Caco-2 (cell line): Measurements from ENCODE around the gene MYO7A. TPM values are rescaled to one million over a fixed set of nuclear protein-coding genes. Genes with fewer than 3 reads are reported as not detected.

Experiments
- BruUV-seq: library from RNA; stranded (reverse); fragments of 400-500 nt; replicated peaks from 2 replicates; lab custom pipeline; 2021; lab: Mats Ljungman, UMichigan
- CTCF ChIA-PET: fragments of 300-600 bp; sonication (Branson Sonifier 250); formaldehyde crosslinking; loops from one replicate; lab custom pipeline; 2022; ENCODE audit warnings: antibody characterized with exemption; lab: Charles Lee
- POLR2A ChIA-PET: fragments of 300-600 bp; sonication (Branson Sonifier 250); formaldehyde crosslinking; loops from one replicate; lab custom pipeline; 2022; ENCODE audit warnings: antibody characterized with exemption; lab: Charles Lee
- DNase-seq, 2 experiments: peaks; one replicate each; pipeline versions ENCODE4 v3.0.0 to v3.0.0-alpha.2; 2020 to 2022
- H3K27me3 ChIP-seq: replicated peaks from 2 replicates; pipeline ENCODE4 v1.6.0; 2011; ENCODE audit warnings: low read length; ENCODE audit not compliant: control insufficient read depth, insufficient read depth
- H3K36me3 ChIP-seq: 2 replicates; pipeline ENCODE4 v1.5.1; 2011; ENCODE audit warnings: low read length; ENCODE audit not compliant: control insufficient read depth, insufficient read depth
- H3K4me1 ChIP-seq: fragments of 250-450 bp; sonication (Bioruptor Pico); 2 replicates; pipeline ENCODE4 v1.5.1; 2020; ENCODE audit warnings: mild to moderate bottlenecking
- H3K4me3 ChIP-seq: 2 replicates; pipeline ENCODE4 v1.5.1; 2011; ENCODE audit warnings: low read depth, mild to moderate bottlenecking, control low read depth, low read length
- H3K9me3 ChIP-seq: fragments of 250-450 bp; sonication (Bioruptor Pico); 2 replicates; pipeline ENCODE4 v1.5.1; 2020; ENCODE audit warnings: mild to moderate bottlenecking, moderate library complexity
- H3K27ac Mint-ChIP-seq: one replicate; pipeline ENCODE4 v1.8.0; 2022; ENCODE audit warnings: mixed read lengths; ENCODE audit not compliant: unreplicated experiment
- H3K27me3 Mint-ChIP-seq: one replicate; pipeline ENCODE4 v1.8.0; 2022; ENCODE audit warnings: mixed read lengths; ENCODE audit not compliant: insufficient read depth, unreplicated experiment
- H3K36me3 Mint-ChIP-seq: one replicate; pipeline ENCODE4 v1.8.0; 2022; ENCODE audit warnings: mild to moderate bottlenecking, mixed read lengths; ENCODE audit not compliant: insufficient read depth, unreplicated experiment
- H3K4me1 Mint-ChIP-seq: one replicate; pipeline ENCODE4 v1.8.0; 2022; ENCODE audit warnings: low read depth, mixed read lengths; ENCODE audit not compliant: unreplicated experiment
- H3K4me3 Mint-ChIP-seq: one replicate; pipeline ENCODE4 v1.8.0; 2022; ENCODE audit warnings: mild to moderate bottlenecking, moderate library complexity, mixed read lengths; ENCODE audit not compliant: unreplicated experiment
- H3K9me3 Mint-ChIP-seq: one replicate; pipeline ENCODE4 v1.8.0; 2022; ENCODE audit warnings: mixed read lengths; ENCODE audit not compliant: unreplicated experiment
- intact Hi-C: fragments of 100-400 bp; cut with micrococcal nuclease; formaldehyde crosslinking; loops from one replicate; pipeline ENCODE4 v1.10.0; 2022; ENCODE audit not compliant: unreplicated experiment
- total RNA-seq: library from RNA; stranded (reverse); gene quantifications from 2 replicates; pipeline ENCODE4 v1.2.3, GENCODE V29; 2022
- TF ChIP-seq, protein P1 (sequence below), 2 experiments: fragments of 200-600 bp in 1 of 2; IDR thresholded peaks; 1 replicate in 1 of 2; 2 replicates in 1 of 2; pipeline versions ENCODE4 v1.5.1 to v1.8.0; 2011 to 2022; ENCODE audit warnings: antibody characterized with exemption in 1 of 2, control low read depth in 1 of 2, inconsistent platforms in 1 of 2, low read depth in 1 of 2, low read length in 1 of 2, mild to moderate bottlenecking in 1 of 2, moderate library complexity in 1 of 2; ENCODE audit not compliant: insufficient read depth in 1 of 2, severe bottlenecking in 1 of 2, unreplicated experiment in 1 of 2

The MYO7A gene
- total RNA-seq, 1 experiment from 2014 or later: 8.9 TPM

DNA sequence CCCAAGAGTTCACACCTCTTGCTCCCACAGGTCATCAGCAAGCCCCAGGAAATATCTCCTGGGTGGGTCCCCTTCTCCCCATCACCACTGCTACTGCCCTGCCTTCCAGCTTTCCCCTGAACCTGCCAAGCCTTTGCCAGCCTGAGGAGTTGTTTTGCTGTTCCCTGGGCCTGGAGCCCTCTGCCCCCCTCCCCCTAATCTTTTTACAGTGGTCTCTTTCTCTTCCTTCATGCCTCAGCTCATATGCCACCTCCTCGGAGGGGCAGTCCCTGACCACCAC lies 18.9 kb downstream of the MYO7A start:
- peaks cover 30% of the 10 kb centered on the region for H3K4me1 ChIP-seq
- no peak for DNase-seq
- intact Hi-C loops: no loop called here
- Mint-ChIP-seq H3K9me3 (no peaks in the 10 kb centered on the region), H3K36me3 (no peaks in the 10 kb centered on the region), H3K4me1 (peaks cover 28% of the 10 kb centered on the region), H3K27me3 (no peaks in the 10 kb centered on the region), H3K27ac (no peak overlapping the region), H3K4me3 (no peak overlapping the region)
- TF ChIP-seq, protein P1, sequence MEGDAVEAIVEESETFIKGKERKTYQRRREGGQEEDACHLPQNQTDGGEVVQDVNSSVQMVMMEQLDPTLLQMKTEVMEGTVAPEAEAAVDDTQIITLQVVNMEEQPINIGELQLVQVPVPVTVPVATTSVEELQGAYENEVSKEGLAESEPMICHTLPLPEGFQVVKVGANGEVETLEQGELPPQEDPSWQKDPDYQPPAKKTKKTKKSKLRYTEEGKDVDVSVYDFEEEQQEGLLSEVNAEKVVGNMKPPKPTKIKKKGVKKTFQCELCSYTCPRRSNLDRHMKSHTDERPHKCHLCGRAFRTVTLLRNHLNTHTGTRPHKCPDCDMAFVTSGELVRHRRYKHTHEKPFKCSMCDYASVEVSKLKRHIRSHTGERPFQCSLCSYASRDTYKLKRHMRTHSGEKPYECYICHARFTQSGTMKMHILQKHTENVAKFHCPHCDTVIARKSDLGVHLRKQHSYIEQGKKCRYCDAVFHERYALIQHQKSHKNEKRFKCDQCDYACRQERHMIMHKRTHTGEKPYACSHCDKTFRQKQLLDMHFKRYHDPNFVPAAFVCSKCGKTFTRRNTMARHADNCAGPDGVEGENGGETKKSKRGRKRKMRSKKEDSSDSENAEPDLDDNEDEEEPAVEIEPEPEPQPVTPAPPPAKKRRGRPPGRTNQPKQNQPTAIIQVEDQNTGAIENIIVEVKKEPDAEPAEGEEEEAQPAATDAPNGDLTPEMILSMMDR (IDR thresholded peaks at IDR 0.05; ENCODE audit: insufficient read depth in 1 of 2, low read depth in 1 of 2, low read length in 1 of 2, severe bottlenecking in 1 of 2, unreplicated experiment in 1 of 2): no peak
- BruUV-seq: no TSS peak
- no peaks in the 10 kb centered on the region for H3K36me3 ChIP-seq
- POLR2A ChIA-PET: no interaction called here
- CTCF ChIA-PET: interaction anchor here (0.6 to 1.2 kb wide), 6 partner anchors 18 to 425 kb away, joined by 3 to 4 read pairs (median 4); partner anchors contain the start of gene MYO7A
- no peaks in the 10 kb centered on the region for H3K9me3 ChIP-seq
- H3K27me3 ChIP-seq: no peaks in the 10 kb centered on the region
- H3K4me3 ChIP-seq: no peak overlapping the region

DNA sequence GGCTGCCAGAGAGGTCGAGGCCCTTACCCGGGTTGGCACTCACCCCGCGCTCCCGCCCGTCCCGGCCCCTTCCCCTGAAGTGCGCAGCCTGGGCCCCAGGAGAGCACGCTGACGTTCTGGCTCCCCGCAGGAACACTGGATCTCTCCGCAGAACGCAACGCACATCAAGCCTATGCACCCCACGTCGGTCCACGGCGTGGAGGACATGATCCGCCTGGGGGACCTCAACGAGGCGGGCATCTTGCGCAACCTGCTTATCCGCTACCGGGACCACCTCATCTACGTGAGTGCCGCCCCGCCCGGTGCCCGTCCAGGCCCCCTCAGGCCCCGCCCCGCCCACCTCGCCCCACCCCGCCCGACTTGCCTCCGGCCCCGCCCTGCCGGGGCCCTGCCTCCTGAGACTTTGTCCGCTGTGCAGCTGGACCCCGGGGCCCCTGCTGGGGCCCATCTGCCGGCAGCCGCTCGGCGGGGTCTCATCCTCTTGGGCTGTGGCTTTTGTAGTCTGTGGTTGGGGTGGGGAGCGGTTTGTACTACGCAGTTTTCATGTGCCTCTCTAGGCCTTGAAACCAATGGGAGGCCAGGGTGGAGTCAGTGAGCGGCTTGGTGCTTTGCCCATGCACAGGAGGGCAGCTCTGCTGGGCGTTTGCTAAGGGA lies 19.7 kb downstream of the MYO7A start:
- CTCF ChIA-PET: interaction anchor here (0.6 to 0.8 kb wide), 3 partner anchors 48 to 1349 kb away, joined by 3 to 4 read pairs (median 3); no protein-coding TSS in a partner anchor
- TF ChIP-seq, protein P1 (IDR thresholded peaks at IDR 0.05; ENCODE audit: insufficient read depth in 1 of 2, low read depth in 1 of 2, low read length in 1 of 2, severe bottlenecking in 1 of 2, unreplicated experiment in 1 of 2): no peak
- no peak overlapping the region for H3K4me3 ChIP-seq
- intact Hi-C loops: no loop called here
- no peaks in the 10 kb centered on the region for H3K36me3 ChIP-seq
- no peaks in the 10 kb centered on the region for H3K27me3 ChIP-seq
- BruUV-seq: no TSS peak
- no peaks in the 10 kb centered on the region for H3K9me3 ChIP-seq
- Mint-ChIP-seq H3K4me1 (peaks cover 30% of the 10 kb centered on the region), H3K9me3 (no peaks in the 10 kb centered on the region), H3K27ac (no peak overlapping the region), H3K4me3 (peak overlapping the region; percentile 23), H3K27me3 (no peaks in the 10 kb centered on the region), H3K36me3 (no peaks in the 10 kb centered on the region)
- POLR2A ChIA-PET: no interaction called here
- peaks cover 32% of the 10 kb centered on the region for H3K4me1 ChIP-seq
- no peak for DNase-seq

DNA sequence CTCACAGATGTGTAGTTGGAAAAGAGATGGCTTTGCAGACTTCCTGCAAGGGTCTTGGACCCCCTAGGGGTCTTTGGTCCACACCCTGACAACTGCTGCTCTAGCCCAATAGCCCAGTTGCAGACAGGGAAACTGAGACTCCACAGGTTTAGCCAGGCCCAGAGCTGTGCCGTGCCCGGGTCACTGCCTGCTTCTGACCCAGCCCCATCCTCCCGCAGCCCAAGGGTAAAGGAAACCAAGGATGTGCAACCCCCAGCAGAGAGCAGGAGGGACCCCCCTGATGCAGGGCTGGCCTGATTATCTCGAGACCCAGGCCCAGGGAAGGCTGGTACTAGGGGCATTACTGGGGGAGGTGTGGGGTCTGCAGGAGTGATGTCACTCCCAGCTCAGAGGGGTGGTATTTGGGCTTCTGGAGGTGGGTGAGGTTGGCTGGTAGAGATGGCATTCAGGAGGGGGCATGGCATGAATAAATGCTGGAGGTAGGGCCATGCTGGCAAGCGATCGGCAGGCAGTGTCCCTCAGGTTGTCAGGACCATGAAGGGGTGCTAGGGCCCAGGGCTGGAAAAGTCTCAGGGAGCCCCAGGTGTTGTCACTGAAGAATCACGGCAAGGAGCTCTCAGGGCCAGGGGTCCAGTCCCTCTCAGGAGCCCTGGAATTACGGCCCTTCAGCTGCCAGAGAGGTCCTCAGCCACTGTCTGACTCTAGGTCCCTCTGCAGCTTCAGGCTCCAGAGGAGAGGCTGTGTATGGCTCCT lies 21.1 kb downstream of the MYO7A start:
- Mint-ChIP-seq H3K4me3 (no peak overlapping the region), H3K27me3 (no peaks in the 10 kb centered on the region), H3K27ac (no peak overlapping the region), H3K36me3 (no peaks in the 10 kb centered on the region), H3K4me1 (peaks cover 34% of the 10 kb centered on the region), H3K9me3 (no peaks in the 10 kb centered on the region)
- H3K4me1 ChIP-seq: peaks cover 32% of the 10 kb centered on the region
- no peak overlapping the region for H3K4me3 ChIP-seq
- H3K9me3 ChIP-seq: no peaks in the 10 kb centered on the region
- intact Hi-C loops: no loop called here
- no peaks in the 10 kb centered on the region for H3K27me3 ChIP-seq
- ChIA-PET CTCF (interaction anchor here (0.5 kb wide), 1 partner anchor 440 kb away, joined by 3 read pairs; no protein-coding TSS in a partner anchor), POLR2A (no interaction called here)
- TF ChIP-seq, protein P1 (IDR thresholded peaks at IDR 0.05; ENCODE audit: insufficient read depth in 1 of 2, low read depth in 1 of 2, low read length in 1 of 2, severe bottlenecking in 1 of 2, unreplicated experiment in 1 of 2): no peak
- BruUV-seq: no TSS peak
- DNase-seq: no peak
- H3K36me3 ChIP-seq: no peaks in the 10 kb centered on the region
